ENCODE results near the gene PPFIA3.

- TF ChIP-seq POLR2A (IDR thresholded peaks at IDR 0.05): no peak
- peak in 5 of 7 experiments; percentile 54 to 96 (median 83) for TF ChIP-seq CTCF (IDR thresholded peaks at IDR 0.05)
- TF ChIP-seq POLR2AphosphoS5 (IDR thresholded peaks at IDR 0.05): peak in 1 of 3 donors; percentile 15
- TF ChIP-seq EP300 (IDR thresholded peaks at IDR 0.05): no peak
These were observed 26.4 kb downstream of the PPFIA3 start for GRCh38 chr19:49145573-49146407.
